Transverse colon (tissue), 4 donors: ENCODE measurements around the gene NLGN4X.

Experiments
- CTCF ChIP-seq, 5 experiments: fragments of 200-600 bp in 3 of 5; fragments of 450-650 bp in 2 of 5; sonication (generic) in 3 of 5; IDR thresholded peaks; 1 replicate in 2 of 5; 2 replicates in 3 of 5; pipeline ENCODE4 v1.5.1; 2016 to 2017; ENCODE audit warnings: antibody characterized with exemption in 5 of 5, inconsistent platforms in 3 of 5, mild to moderate bottlenecking in 2 of 5, moderate library complexity in 1 of 5
- POLR2A ChIP-seq: fragments of 450-650 bp; IDR thresholded peaks from one replicate; pipeline ENCODE4 v1.6.1; 2016; ENCODE audit warnings: antibody characterized with exemption, mild to moderate bottlenecking, moderate library complexity
- POLR2AphosphoS5 ChIP-seq, 3 donors: sonication (generic); formaldehyde crosslinking; IDR thresholded peaks; one replicate each; pipeline ENCODE4 v1.6.1; 2016; ENCODE audit warnings: antibody characterized with exemption in 3 of 3

- TF ChIP-seq POLR2A (no peak), POLR2AphosphoS5 (IDR thresholded peaks at IDR 0.05) (no peak), CTCF (IDR thresholded peaks at IDR 0.05) (no peak)
Measured at GRCh38 chrX:6199486-6199885, 29.2 kb downstream of the NLGN4X start.
